Neural progenitor cell (in vitro differentiated cells): ENCODE measurements around the gene PNPLA5. TPM values are rescaled to one million over a fixed set of nuclear protein-coding genes. Genes with fewer than 3 reads are reported as not detected.
A peak's percentile ranks its signal among the peaks of the same experiment; 100 is the strongest.

Source experiments
- DNase-seq: peaks from one replicate; pipeline ENCODE4 v3.0.0-alpha.2; 2016; ENCODE audit warnings: low spot score
- H2AFZ ChIP-seq: fragments of 200-600 bp; sonication (generic); replicated peaks from 2 replicates; pipeline ENCODE4 v1.6.1; 2016; ENCODE audit warnings: antibody characterized with exemption
- H3F3A ChIP-seq: fragments of 200-600 bp; sonication (generic); 2 replicates; pipeline ENCODE4 v1.6.1; 2016; ENCODE audit warnings: antibody characterized with exemption, low read depth
- H3K27ac ChIP-seq: fragments of 200-600 bp; sonication (generic); 2 replicates; pipeline ENCODE4 v1.5.1; 2016; ENCODE audit warnings: mild to moderate bottlenecking
- H3K27me3 ChIP-seq: fragments of 200-600 bp; sonication (generic); 2 replicates; pipeline ENCODE4 v1.6.1; 2016; ENCODE audit warnings: mild to moderate bottlenecking, moderate library complexity
- H3K36me3 ChIP-seq: fragments of 200-600 bp; sonication (generic); 2 replicates; pipeline ENCODE4 v1.5.1; 2016
- H3K4me1 ChIP-seq: fragments of 200-600 bp; sonication (generic); 2 replicates; pipeline ENCODE4 v1.6.1; 2016; ENCODE audit warnings: mixed run types
- H3K4me2 ChIP-seq: fragments of 200-600 bp; sonication (generic); 2 replicates; pipeline ENCODE4 v1.6.1; 2016
- H3K4me3 ChIP-seq: fragments of 200-600 bp; sonication (generic); 2 replicates; pipeline ENCODE4 v1.5.1; 2016
- H3K79me2 ChIP-seq: fragments of 200-600 bp; sonication (generic); 2 replicates; pipeline ENCODE4 v1.6.1; 2016; ENCODE audit warnings: low read depth
- H3K9ac ChIP-seq: fragments of 200-600 bp; sonication (generic); 2 replicates; pipeline ENCODE4 v1.6.1; 2016
- H3K9me3 ChIP-seq: fragments of 200-600 bp; sonication (generic); 2 replicates; pipeline ENCODE4 v1.5.1; 2016; ENCODE audit warnings: low read depth
- H4K20me1 ChIP-seq: fragments of 200-600 bp; sonication (generic); 2 replicates; pipeline ENCODE4 v1.6.1; 2016; ENCODE audit warnings: low read depth
- H3K27ac Mint-ChIP-seq: 3 replicates; pipeline ENCODE4 v1.8.0; 2021; ENCODE audit warnings: mixed read lengths
- H3K27me3 Mint-ChIP-seq: 2 replicates; pipeline ENCODE4 v1.8.0; 2022; ENCODE audit warnings: low read depth, mild to moderate bottlenecking, inconsistent platforms, moderate library complexity, mixed read lengths; ENCODE audit not compliant: insufficient read depth
- H3K36me3 Mint-ChIP-seq: 3 replicates; pipeline ENCODE4 v1.8.0; 2021; ENCODE audit warnings: mixed read lengths
- H3K4me1 Mint-ChIP-seq: 3 replicates; pipeline ENCODE4 v1.8.0; 2021; ENCODE audit warnings: mixed read lengths
- H3K4me3 Mint-ChIP-seq: 3 replicates; pipeline ENCODE4 v1.8.0; 2021; ENCODE audit warnings: mild to moderate bottlenecking, moderate library complexity, mixed read lengths
- H3K9me3 Mint-ChIP-seq: 3 replicates; pipeline ENCODE4 v1.8.0; 2020; ENCODE audit warnings: mixed read lengths
- CTCF ChIP-seq: fragments of 200-600 bp; sonication (generic); IDR thresholded peaks from 2 replicates; pipeline ENCODE4 v1.5.1; 2017; ENCODE audit warnings: antibody characterized with exemption, mild to moderate bottlenecking
- EZH2 ChIP-seq: fragments of 200-600 bp; sonication (generic); IDR thresholded peaks from 2 replicates; pipeline ENCODE4 v1.6.1; 2017; ENCODE audit warnings: antibody characterized with exemption, mild to moderate bottlenecking, moderate library complexity
- EZH2phosphoT487 ChIP-seq: fragments of 200-600 bp; sonication (generic); IDR thresholded peaks from 2 replicates; pipeline ENCODE4 v1.6.1; 2017; ENCODE audit warnings: antibody characterized with exemption
- total RNA-seq: library from RNA; depleted of rRNA; stranded (reverse); fragments of >200 nt; gene quantifications from 2 replicates; pipeline ENCODE4 v1.2.3, GENCODE V29; 2015; ENCODE audit warnings: low replicate concordance

PNPLA5 gene
- total RNA-seq, 1 donor from 2014 or later, result 0.11 TPM

- no peak overlapping the region for H3K27ac ChIP-seq
- no peak overlapping the region for H3K4me2 ChIP-seq
- no peaks in the 10 kb centered on the region for H3K9me3 ChIP-seq
- Mint-ChIP-seq H3K27ac (no peak overlapping the region), H3K9me3 (peaks cover 2% of the 10 kb centered on the region), H3K4me1 (no peaks in the 10 kb centered on the region), H3K27me3 (peaks cover 48% of the 10 kb centered on the region), H3K4me3 (no peak overlapping the region), H3K36me3 (no peaks in the 10 kb centered on the region)
- no peak for TF ChIP-seq EZH2
- TF ChIP-seq EZH2phosphoT487, result no peak
- no peak for TF ChIP-seq CTCF
- H3K4me1 ChIP-seq, result peaks cover 5% of the 10 kb centered on the region
- no peak overlapping the region for H3K9ac ChIP-seq
- H3K27me3 ChIP-seq, result peaks cover 55% of the 10 kb centered on the region
- H3F3A ChIP-seq, result no peaks in the 10 kb centered on the region
- no peak overlapping the region for H2AFZ ChIP-seq
- no peak for DNase-seq
- no peaks in the 10 kb centered on the region for H3K79me2 ChIP-seq
- no peaks in the 10 kb centered on the region for H3K36me3 ChIP-seq
- H4K20me1 ChIP-seq, result no peaks in the 10 kb centered on the region
- no peak overlapping the region for H3K4me3 ChIP-seq
Measured at GRCh38 chr22:43893266-43893665, 1.5 kb upstream of the PNPLA5 start.

GRCh38 chr22:43892183-43892894 is 526 bp upstream of the PNPLA5 start:
- Histone ChIP-seq H3K4me2 (peak overlapping the region; percentile 88), H4K20me1 (no peaks in the 10 kb centered on the region), H3K36me3 (no peaks in the 10 kb centered on the region), H3K9me3 (no peaks in the 10 kb centered on the region), H3F3A (no peaks in the 10 kb centered on the region), H2AFZ (peak overlapping the region; percentile 85), H3K4me1 (peaks cover 5% of the 10 kb centered on the region), H3K9ac (no peak overlapping the region), H3K27ac (no peak overlapping the region), H3K4me3 (peak overlapping the region; percentile 46), H3K79me2 (no peaks in the 10 kb centered on the region), H3K27me3 (peaks cover 55% of the 10 kb centered on the region)
- Mint-ChIP-seq H3K27ac (no peak overlapping the region), H3K4me1 (no peaks in the 10 kb centered on the region), H3K9me3 (peaks cover 2% of the 10 kb centered on the region), H3K27me3 (peaks cover 43% of the 10 kb centered on the region), H3K4me3 (no peak overlapping the region), H3K36me3 (no peaks in the 10 kb centered on the region)
- TF ChIP-seq EZH2, result no peak
- TF ChIP-seq CTCF, result no peak
- TF ChIP-seq EZH2phosphoT487, result no peak
- DNase-seq, result no peak

GRCh38 chr22:43890901-43891331 is 897 bp downstream of the PNPLA5 start:
- Mint-ChIP-seq H3K27me3 (peaks cover 44% of the 10 kb centered on the region), H3K4me3 (no peak overlapping the region), H3K4me1 (no peaks in the 10 kb centered on the region), H3K27ac (no peak overlapping the region), H3K36me3 (no peaks in the 10 kb centered on the region), H3K9me3 (peaks cover 2% of the 10 kb centered on the region)
- H2AFZ ChIP-seq, result no peak overlapping the region
- no peaks in the 10 kb centered on the region for H3K36me3 ChIP-seq
- H3K9me3 ChIP-seq, result no peaks in the 10 kb centered on the region
- H3K9ac ChIP-seq, result no peak overlapping the region
- H3K4me3 ChIP-seq, result peak overlapping the region; percentile 46
- peaks cover 55% of the 10 kb centered on the region for H3K27me3 ChIP-seq
- DNase-seq, result no peak
- H3K4me2 ChIP-seq, result peak overlapping the region; percentile 88
- no peaks in the 10 kb centered on the region for H3F3A ChIP-seq
- H3K79me2 ChIP-seq, result no peaks in the 10 kb centered on the region
- TF ChIP-seq EZH2phosphoT487, result no peak
- no peak for TF ChIP-seq EZH2
- no peak for TF ChIP-seq CTCF
- H3K27ac ChIP-seq, result no peak overlapping the region
- peaks cover 5% of the 10 kb centered on the region for H3K4me1 ChIP-seq
- H4K20me1 ChIP-seq, result no peaks in the 10 kb centered on the region
